Measurements from ENCODE around the gene CHI3L1.

Gene CHI3L1

GRCh38 chr1:203169770-203170520 lies 16.6 kb downstream of the CHI3L1 start:
- no peak for DNase-seq (ENCODE audit: extremely low read depth in 1 of 2, low read depth in 1 of 2)

GRCh38 chr1:203168991-203169390 lies 17.5 kb downstream of the CHI3L1 start:
- no peak for DNase-seq (ENCODE audit: extremely low read depth in 1 of 2, low read depth in 1 of 2)

GRCh38 chr1:203168256-203168786 lies 18.2 kb downstream of the CHI3L1 start:
- DNase-seq (ENCODE audit: extremely low read depth in 1 of 2, low read depth in 1 of 2): no peak

GRCh38 chr1:203167913-203168200 lies 18.6 kb downstream of the CHI3L1 start:
- DNase-seq (ENCODE audit: extremely low read depth in 1 of 2, low read depth in 1 of 2): no peak

GRCh38 chr1:203167026-203167912 lies 19.2 kb downstream of the CHI3L1 start:
- DNase-seq (ENCODE audit: extremely low read depth in 1 of 2, low read depth in 1 of 2): no peak

- DNase-seq (ENCODE audit: extremely low read depth in 1 of 2, low read depth in 1 of 2): no peak
These were observed 20.1 kb downstream of the CHI3L1 start for GRCh38 chr1:203166192-203166940.

- no peak for DNase-seq (ENCODE audit: extremely low read depth in 1 of 2, low read depth in 1 of 2)
These were observed 20.7 kb downstream of the CHI3L1 start for GRCh38 chr1:203165800-203166161.

- no peak for DNase-seq (ENCODE audit: extremely low read depth in 1 of 2, low read depth in 1 of 2)
These were observed 21.3 kb downstream of the CHI3L1 start for GRCh38 chr1:203165101-203165799.

- no peak for DNase-seq (ENCODE audit: extremely low read depth in 1 of 2, low read depth in 1 of 2)
These were observed 22.4 kb downstream of the CHI3L1 start for GRCh38 chr1:203163891-203164635.

- no peak for DNase-seq (ENCODE audit: extremely low read depth in 1 of 2, low read depth in 1 of 2)
These were observed 24.1 kb downstream of the CHI3L1 start for GRCh38 chr1:203162403-203162802.

GRCh38 chr1:203161703-203162102 lies 24.8 kb downstream of the CHI3L1 start:
- DNase-seq (ENCODE audit: extremely low read depth in 1 of 2, low read depth in 1 of 2): no peak

GRCh38 chr1:203161175-203161574 lies 25.3 kb downstream of the CHI3L1 start:
- no peak for DNase-seq (ENCODE audit: extremely low read depth in 1 of 2, low read depth in 1 of 2)

- DNase-seq (ENCODE audit: extremely low read depth in 1 of 2, low read depth in 1 of 2): no peak
These were observed 26.7 kb downstream of the CHI3L1 start for GRCh38 chr1:203159844-203160243.

- DNase-seq (ENCODE audit: extremely low read depth in 1 of 2, low read depth in 1 of 2): no peak
These were observed 27.4 kb downstream of the CHI3L1 start for GRCh38 chr1:203158960-203159665.

- DNase-seq (ENCODE audit: extremely low read depth in 1 of 2, low read depth in 1 of 2): no peak
These were observed 28.1 kb downstream of the CHI3L1 start for GRCh38 chr1:203158423-203158822.

- no peak for DNase-seq (ENCODE audit: extremely low read depth in 1 of 2, low read depth in 1 of 2)
These were observed 30.2 kb downstream of the CHI3L1 start for GRCh38 chr1:203156280-203156679.

GRCh38 chr1:203153989-203154821 lies 32.3 kb downstream of the CHI3L1 start:
- DNase-seq (ENCODE audit: extremely low read depth in 1 of 2, low read depth in 1 of 2): no peak
